Measurements from ENCODE around the gene GIT2.

GRCh38 chr12:109948368-109948767, 47.8 kb downstream of the GIT2 start:
- no peak for TF ChIP-seq CTCF (tag by site-specific recombination; IDR thresholded peaks at IDR 0.05)
- no peak for TF ChIP-seq ZSCAN4 (tag by site-specific recombination; IDR thresholded peaks at IDR 0.05)
- no peak for TF ChIP-seq PATZ1 (tag by site-specific recombination; IDR thresholded peaks at IDR 0.05)
- no peak for TF ChIP-seq ZNF274 (IDR thresholded peaks at IDR 0.05; ENCODE audit: low read length)
- no peak for TF ChIP-seq ZNF274 (tag by site-specific recombination; IDR thresholded peaks at IDR 0.05; ENCODE audit: borderline replicate concordance)
- no peak for TF ChIP-seq ZNF184 (tag by site-specific recombination; IDR thresholded peaks at IDR 0.05)
- TF ChIP-seq ZNF335 (tag by site-specific recombination; conservative IDR thresholded peaks at IDR 0.05), result no peak
- no peak for TF ChIP-seq ZNF391 (tag by site-specific recombination; IDR thresholded peaks at IDR 0.05; ENCODE audit: borderline replicate concordance, low read depth)
- TF ChIP-seq ZNF324 (tag by site-specific recombination; IDR thresholded peaks at IDR 0.05), result no peak
- no peak for TF ChIP-seq ZNF626 (tag by site-specific recombination; IDR thresholded peaks at IDR 0.05)
- no peak for TF ChIP-seq INSM2 (tag by site-specific recombination; IDR thresholded peaks at IDR 0.05)
- TF ChIP-seq ZBTB7A (tag by site-specific recombination; IDR thresholded peaks at IDR 0.05; ENCODE audit: low read depth), result no peak
